ENCODE data around the gene MAPK8IP2.

DNA sequence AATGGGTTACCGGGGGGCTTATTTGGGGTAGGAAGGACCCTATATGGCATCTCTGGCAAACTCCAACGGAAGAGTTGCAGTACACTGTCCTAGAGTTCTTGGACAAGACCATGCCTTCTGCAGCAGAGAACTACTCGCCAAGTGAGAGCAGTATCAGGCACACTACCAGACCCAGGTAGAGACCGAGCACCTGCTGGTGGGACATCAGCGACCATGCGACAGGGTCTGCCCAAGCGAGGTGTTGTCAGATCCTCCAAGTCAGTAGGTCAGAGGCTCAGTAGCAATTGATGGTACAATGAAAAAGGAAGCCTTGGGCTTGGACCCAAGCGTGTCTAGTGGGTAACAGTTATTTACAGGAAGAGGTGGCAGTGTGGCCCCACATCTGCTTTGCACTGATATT, 14.8 kb upstream of the MAPK8IP2 start:
- TF ChIP-seq, protein P1, sequence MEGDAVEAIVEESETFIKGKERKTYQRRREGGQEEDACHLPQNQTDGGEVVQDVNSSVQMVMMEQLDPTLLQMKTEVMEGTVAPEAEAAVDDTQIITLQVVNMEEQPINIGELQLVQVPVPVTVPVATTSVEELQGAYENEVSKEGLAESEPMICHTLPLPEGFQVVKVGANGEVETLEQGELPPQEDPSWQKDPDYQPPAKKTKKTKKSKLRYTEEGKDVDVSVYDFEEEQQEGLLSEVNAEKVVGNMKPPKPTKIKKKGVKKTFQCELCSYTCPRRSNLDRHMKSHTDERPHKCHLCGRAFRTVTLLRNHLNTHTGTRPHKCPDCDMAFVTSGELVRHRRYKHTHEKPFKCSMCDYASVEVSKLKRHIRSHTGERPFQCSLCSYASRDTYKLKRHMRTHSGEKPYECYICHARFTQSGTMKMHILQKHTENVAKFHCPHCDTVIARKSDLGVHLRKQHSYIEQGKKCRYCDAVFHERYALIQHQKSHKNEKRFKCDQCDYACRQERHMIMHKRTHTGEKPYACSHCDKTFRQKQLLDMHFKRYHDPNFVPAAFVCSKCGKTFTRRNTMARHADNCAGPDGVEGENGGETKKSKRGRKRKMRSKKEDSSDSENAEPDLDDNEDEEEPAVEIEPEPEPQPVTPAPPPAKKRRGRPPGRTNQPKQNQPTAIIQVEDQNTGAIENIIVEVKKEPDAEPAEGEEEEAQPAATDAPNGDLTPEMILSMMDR (conservative IDR thresholded peaks at IDR 0.05; ENCODE audit: low read depth, low read length), result no peak
- no peak for TF ChIP-seq CEBPB (IDR thresholded peaks at IDR 0.05; ENCODE audit: low read depth, low read length)
- TF ChIP-seq MAFK (IDR thresholded peaks at IDR 0.05; ENCODE audit: low read depth, low read length), result no peak
- no peak for TF ChIP-seq POLR2A (IDR thresholded peaks at IDR 0.05; ENCODE audit: low read depth, low read length)
- TF ChIP-seq SMC3 (IDR thresholded peaks at IDR 0.05; ENCODE audit: low read depth, low read length), result no peak
- no peak for TF ChIP-seq RFX5 (IDR thresholded peaks at IDR 0.05; ENCODE audit: low read depth, low read length)
- no peak for TF ChIP-seq BHLHE40 (IDR thresholded peaks at IDR 0.05; ENCODE audit: low read depth, low read length)
- no peak for TF ChIP-seq CHD1 (IDR thresholded peaks at IDR 0.05; ENCODE audit: low read depth, low read length)
- TF ChIP-seq, protein P2, sequence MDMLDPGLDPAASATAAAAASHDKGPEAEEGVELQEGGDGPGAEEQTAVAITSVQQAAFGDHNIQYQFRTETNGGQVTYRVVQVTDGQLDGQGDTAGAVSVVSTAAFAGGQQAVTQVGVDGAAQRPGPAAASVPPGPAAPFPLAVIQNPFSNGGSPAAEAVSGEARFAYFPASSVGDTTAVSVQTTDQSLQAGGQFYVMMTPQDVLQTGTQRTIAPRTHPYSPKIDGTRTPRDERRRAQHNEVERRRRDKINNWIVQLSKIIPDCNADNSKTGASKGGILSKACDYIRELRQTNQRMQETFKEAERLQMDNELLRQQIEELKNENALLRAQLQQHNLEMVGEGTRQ (IDR thresholded peaks at IDR 0.05; ENCODE audit: low read depth, low read length), result no peak
- TF ChIP-seq, protein P3, sequence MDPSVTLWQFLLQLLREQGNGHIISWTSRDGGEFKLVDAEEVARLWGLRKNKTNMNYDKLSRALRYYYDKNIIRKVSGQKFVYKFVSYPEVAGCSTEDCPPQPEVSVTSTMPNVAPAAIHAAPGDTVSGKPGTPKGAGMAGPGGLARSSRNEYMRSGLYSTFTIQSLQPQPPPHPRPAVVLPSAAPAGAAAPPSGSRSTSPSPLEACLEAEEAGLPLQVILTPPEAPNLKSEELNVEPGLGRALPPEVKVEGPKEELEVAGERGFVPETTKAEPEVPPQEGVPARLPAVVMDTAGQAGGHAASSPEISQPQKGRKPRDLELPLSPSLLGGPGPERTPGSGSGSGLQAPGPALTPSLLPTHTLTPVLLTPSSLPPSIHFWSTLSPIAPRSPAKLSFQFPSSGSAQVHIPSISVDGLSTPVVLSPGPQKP (IDR thresholded peaks at IDR 0.05; ENCODE audit: borderline replicate concordance, low read depth, low read length), result no peak
- no peak for TF ChIP-seq MAZ (IDR thresholded peaks at IDR 0.05; ENCODE audit: borderline replicate concordance, low read depth, low read length)
- no peak for TF ChIP-seq RCOR1 (IDR thresholded peaks at IDR 0.05; ENCODE audit: insufficient replicate concordance, low read length)
- TF ChIP-seq FOS (IDR thresholded peaks at IDR 0.05; ENCODE audit: low read depth, low read length), result no peak
- no peak for TF ChIP-seq RAD21 (IDR thresholded peaks at IDR 0.05; ENCODE audit: low read length)
